GM12872 (cell line): ENCODE measurements around the gene OR5AP2.

Source experiments
- TF ChIP-seq, protein P1 (sequence below): IDR thresholded peaks from 3 replicates; pipeline ENCODE4 v1.5.1; 2011; ENCODE audit warnings: low read depth, mild to moderate bottlenecking, low read length, moderate library complexity; ENCODE audit not compliant: insufficient read depth

OR5AP2 gene

DNA sequence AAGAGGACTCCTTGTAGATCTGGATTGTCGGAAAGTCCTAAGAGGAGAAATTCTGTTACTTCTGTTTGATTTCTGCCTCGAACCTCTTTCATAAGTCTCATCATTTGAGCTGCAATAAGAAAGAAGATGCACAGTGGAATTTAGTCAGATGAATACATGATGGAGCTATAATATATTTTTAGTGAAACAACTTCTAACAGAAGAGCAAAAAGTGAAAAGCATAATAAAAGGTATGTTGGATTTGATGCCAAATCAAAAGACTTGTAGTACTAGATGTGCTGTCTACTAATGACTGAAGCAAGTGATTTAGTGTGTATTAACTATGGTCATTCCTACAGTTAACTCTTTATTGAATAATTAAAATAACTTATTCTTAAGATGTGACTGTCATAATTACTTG is at the start of gene OR5AP2:
Gene OR5AP2 (minus strand): TSS at position 101 of the 400 bp plus-strand sequence. CDS start 0 bp downstream, at position 101.
- TF ChIP-seq, protein P1, sequence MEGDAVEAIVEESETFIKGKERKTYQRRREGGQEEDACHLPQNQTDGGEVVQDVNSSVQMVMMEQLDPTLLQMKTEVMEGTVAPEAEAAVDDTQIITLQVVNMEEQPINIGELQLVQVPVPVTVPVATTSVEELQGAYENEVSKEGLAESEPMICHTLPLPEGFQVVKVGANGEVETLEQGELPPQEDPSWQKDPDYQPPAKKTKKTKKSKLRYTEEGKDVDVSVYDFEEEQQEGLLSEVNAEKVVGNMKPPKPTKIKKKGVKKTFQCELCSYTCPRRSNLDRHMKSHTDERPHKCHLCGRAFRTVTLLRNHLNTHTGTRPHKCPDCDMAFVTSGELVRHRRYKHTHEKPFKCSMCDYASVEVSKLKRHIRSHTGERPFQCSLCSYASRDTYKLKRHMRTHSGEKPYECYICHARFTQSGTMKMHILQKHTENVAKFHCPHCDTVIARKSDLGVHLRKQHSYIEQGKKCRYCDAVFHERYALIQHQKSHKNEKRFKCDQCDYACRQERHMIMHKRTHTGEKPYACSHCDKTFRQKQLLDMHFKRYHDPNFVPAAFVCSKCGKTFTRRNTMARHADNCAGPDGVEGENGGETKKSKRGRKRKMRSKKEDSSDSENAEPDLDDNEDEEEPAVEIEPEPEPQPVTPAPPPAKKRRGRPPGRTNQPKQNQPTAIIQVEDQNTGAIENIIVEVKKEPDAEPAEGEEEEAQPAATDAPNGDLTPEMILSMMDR, result no peak

DNA sequence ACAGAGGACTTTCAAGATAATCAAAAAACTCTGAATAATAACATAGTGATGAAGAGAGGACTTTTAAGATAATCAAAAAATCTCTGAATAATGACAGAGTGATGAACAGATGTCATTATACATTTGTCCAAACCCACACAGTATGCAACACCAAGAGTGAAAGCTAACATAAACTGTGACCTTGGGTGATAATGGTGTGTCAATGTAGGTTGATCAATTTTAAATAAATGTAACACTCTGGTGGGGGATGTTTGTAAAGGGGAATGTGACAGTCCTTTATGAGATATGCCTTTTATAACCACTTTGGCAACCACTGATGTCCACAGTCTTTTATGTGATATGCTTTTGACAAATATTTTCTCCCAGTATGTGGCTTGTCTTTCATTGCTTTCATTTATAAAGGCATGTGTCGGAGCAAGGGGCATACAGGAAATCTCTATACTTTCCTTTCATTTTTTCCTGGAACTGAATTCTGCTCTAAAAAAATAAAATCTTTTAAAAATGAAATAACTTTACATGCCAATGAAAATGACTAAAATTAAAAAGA is 46.4 kb upstream of the OR5AP2 start:
- TF ChIP-seq, protein P1, result no peak

DNA sequence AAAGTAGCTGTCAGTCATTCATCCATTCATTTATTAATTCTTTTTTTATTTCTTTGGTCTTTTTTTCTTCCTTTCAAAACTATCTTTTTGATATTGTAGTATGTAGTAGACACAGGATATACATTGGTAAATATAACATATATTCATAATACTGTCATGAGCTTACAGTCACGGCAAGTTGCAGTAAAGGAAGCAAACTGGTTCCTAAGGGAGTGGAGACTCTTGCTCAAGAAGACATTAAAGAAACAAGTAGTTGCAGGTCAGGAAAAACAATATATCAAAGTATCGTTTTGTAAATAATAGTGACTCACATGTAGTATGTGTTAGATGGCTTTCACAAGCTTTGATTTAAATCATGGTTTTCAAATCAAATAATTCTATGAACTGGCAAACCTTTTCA is 28.7 kb upstream of the OR5AP2 start:
- TF ChIP-seq, protein P1, result no peak

DNA sequence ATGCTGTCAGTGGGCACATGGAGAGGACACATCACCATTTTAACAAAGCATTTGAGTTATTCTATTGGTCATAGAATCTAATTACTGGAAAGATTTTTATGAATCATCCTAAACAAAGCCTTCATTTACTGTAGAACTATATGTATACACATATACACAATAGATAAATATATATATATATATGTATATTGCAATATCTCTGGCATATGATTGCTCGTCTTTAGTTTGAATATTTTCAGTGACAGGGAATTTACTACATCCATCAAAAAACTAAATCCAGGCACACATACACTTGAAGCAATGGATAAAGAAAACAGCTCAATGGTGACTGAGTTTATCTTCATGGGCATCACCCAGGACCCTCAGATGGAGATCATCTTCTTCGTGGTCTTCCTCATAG is 21.1 kb upstream of the OR5AP2 start, which contains the start of gene OR5AR1:
Gene OR5AR1 (plus strand): TSS at position 301 of the 400 bp plus-strand sequence. CDS start 0 bp downstream, at position 301.
- TF ChIP-seq, protein P1, result no peak

DNA sequence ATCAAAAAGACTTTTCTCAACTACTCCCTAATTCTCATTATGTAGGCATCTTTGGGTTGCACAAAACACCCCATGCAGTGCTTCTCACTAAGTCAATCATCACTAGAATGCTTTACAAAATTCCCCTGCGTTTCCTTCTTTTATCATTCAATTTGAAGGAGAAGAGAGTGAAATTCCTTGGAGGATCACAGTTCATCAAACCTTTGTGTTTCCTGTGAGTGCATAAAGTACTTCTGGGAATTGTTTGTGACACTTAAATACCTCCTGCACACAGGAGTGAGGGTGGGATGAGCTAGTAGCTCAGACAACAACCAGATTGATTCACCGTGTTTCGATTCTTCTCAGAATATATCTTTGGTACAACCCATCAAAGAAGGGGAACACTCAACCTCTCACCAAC is 17.5 kb upstream of the OR5AP2 start:
- TF ChIP-seq, protein P1, result no peak

DNA sequence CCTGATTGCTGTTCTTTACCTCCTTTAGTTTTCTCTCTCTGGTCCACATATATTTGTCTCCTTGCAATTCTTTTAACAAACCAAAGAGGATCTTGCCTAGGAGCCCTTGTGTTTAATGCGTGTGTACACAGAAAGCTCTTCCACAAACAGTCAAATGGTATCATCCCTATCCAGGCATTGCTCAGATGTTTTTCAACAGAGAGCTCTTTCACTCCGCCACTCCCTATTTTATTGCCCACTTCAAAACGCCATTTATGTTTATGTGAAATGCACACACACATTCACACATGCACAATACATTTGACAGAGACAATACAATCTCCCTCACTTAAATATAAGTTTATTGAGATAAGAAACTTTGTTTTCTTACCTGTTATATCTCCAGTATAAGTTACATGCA is 4.7 kb downstream of the OR5AP2 start:
- TF ChIP-seq, protein P1, result no peak

DNA sequence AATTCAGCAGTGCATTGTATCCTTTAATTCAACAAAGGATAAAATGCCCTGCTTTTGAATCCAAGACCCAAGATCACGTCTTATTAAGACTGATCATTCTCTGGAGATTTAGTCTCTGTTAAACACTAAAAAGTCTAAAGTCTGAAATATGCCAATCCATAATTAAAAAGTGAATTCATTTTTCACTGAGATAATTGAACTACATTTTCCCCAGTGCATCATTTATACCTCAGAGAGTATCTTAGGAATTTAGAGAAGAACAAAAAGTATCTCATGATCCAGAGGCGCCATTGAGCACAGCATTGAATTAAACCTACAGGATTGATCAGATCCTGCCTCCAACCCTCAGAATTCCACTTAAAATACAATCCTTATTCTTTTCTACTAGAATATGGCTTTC is 5.4 kb downstream of the OR5AP2 start:
- TF ChIP-seq, protein P1, result no peak
